Breast epithelium (tissue), 4 donors: ENCODE results near the gene SEMA6C. TPM values are rescaled to one million over a fixed set of nuclear protein-coding genes. Genes with fewer than 3 reads are reported as not detected.
"Not testable (repeated sequence)": the region's sequence is repeated elsewhere in the genome, so short reads cannot be mapped to it uniquely, and the experiment has no call there.

Experiments
- DNase-seq, 2 donors: peaks; one replicate each; pipeline ENCODE4 v3.0.0-alpha.2; 2019; ENCODE audit warnings: low spot score in 2 of 2
- H3K27ac ChIP-seq, 2 donors: fragments of 200-600 bp; sonication (generic) in 1 of 2; one replicate each; pipeline ENCODE4 v1.5.1; 2016 to 2019; ENCODE audit warnings: mild to moderate bottlenecking in 1 of 2
- H3K27me3 ChIP-seq, 2 donors: fragments of 200-600 bp; sonication (generic) in 1 of 2; one replicate each; pipeline versions ENCODE4 v1.5.1 to v1.6.0; 2017 to 2019; ENCODE audit warnings: control low read depth in 1 of 2, mild to moderate bottlenecking in 1 of 2
- H3K36me3 ChIP-seq: fragments of 200-600 bp; one replicate; pipeline ENCODE4 v1.5.1; 2019
- H3K4me1 ChIP-seq, 2 donors: fragments of 200-600 bp; sonication (generic); one replicate each; pipeline ENCODE4 v1.5.1; 2016 to 2019; ENCODE audit warnings: control low read depth in 1 of 2
- H3K4me3 ChIP-seq, 3 donors: fragments of 200-600 bp; sonication (generic); 1 replicate in 2 of 3; 2 replicates in 1 of 3; pipeline ENCODE4 v1.5.1; 2016 to 2019; ENCODE audit warnings: mild to moderate bottlenecking in 3 of 3, moderate library complexity in 2 of 3
- H3K9me3 ChIP-seq, 2 donors: fragments of 200-600 bp; sonication (generic) in 1 of 2; one replicate each; pipeline ENCODE4 v1.5.1; 2016 to 2019; ENCODE audit warnings: control low read depth in 1 of 2
- CTCF ChIP-seq, 3 donors: fragments of 450-650 bp; IDR thresholded peaks; one replicate each; pipeline ENCODE4 v1.5.1; 2016 to 2017; ENCODE audit warnings: antibody characterized with exemption in 3 of 3, mild to moderate bottlenecking in 3 of 3, moderate library complexity in 3 of 3
- POLR2A ChIP-seq: fragments of 450-650 bp; IDR thresholded peaks from one replicate; pipeline ENCODE4 v1.6.1; 2016; ENCODE audit warnings: antibody characterized with exemption, mild to moderate bottlenecking, moderate library complexity
- POLR2AphosphoS5 ChIP-seq, 3 donors: sonication (generic); formaldehyde crosslinking; IDR thresholded peaks; one replicate each; pipeline ENCODE4 v1.6.1; 2017; ENCODE audit warnings: antibody characterized with exemption in 3 of 3
- intact Hi-C: fragments of 100-400 bp; cut with DNase I; formaldehyde crosslinking; loops from one replicate; pipeline ENCODE4 v1.15.1; 2023; ENCODE audit warnings: low total_unique reads
- total RNA-seq, 3 donors: library from RNA; depleted of rRNA; stranded (reverse); fragments of >200 nt; gene quantifications; one replicate each; pipeline ENCODE4 v1.1.0, GENCODE V29; 2016

SEMA6C gene
- total RNA-seq = 1 to 10 TPM; 2.9 to 6.4 (median 5.2) TPM

- H3K4me1 ChIP-seq = peaks cover 0 to 5% of the 10 kb centered on the region in 2 donors
- peak within 1 kb of the TSS; percentile 77 to 91 (median 83) for H3K4me3 ChIP-seq
- H3K27ac ChIP-seq = peak within 1 kb of the TSS; percentile 81 to 84
- no peaks in the 10 kb centered on the region for H3K9me3 ChIP-seq
- peak; percentile 87 to 91 for DNase-seq
- H3K36me3 ChIP-seq = no peaks in the 10 kb centered on the region
- intact Hi-C loops = no loop called here
- TF ChIP-seq CTCF (IDR thresholded peaks at IDR 0.05) (no peak), POLR2AphosphoS5 (IDR thresholded peaks at IDR 0.05) (peak in 2 of 3 donors; percentile 68 to 75), POLR2A (peak; percentile 59)
- no peaks in the 10 kb centered on the region for H3K27me3 ChIP-seq
These were observed at the start of gene SEMA6C for GRCh38 chr1:151146412-151147131. Gene SEMA6C (minus strand): TSS chr1:151146631. CDS start chr1:151142621, 4,010 bp downstream.

GRCh38 chr1:151194894-151195594 is 48.6 kb upstream of the SEMA6C start:
- peak; percentile 80 to 93 for DNase-seq
- Histone ChIP-seq H3K4me3 (peak overlapping the region in 2 of 3 donors; percentile 35 to 36), H3K27ac (peak overlapping the region in 1 of 2 donors; percentile 92)
- H3K9me3 ChIP-seq, intact Hi-C loops, H3K27me3 ChIP-seq, H3K36me3 ChIP-seq, H3K4me1 ChIP-seq: not testable (repeated sequence)
- TF ChIP-seq POLR2AphosphoS5 (IDR thresholded peaks at IDR 0.05) = peak; percentile 56 to 92 (median 67)

- H3K4me3 ChIP-seq = no peak overlapping the region
- H3K27ac ChIP-seq = peak overlapping the region in 1 of 2 donors; percentile 92
- peaks cover 0 to 5% of the 10 kb centered on the region in 2 donors for H3K4me1 ChIP-seq
- no peaks in the 10 kb centered on the region for H3K36me3 ChIP-seq
- DNase-seq = no peak
- no peaks in the 10 kb centered on the region for H3K9me3 ChIP-seq
- intact Hi-C loops = no loop called here
- H3K27me3 ChIP-seq = no peaks in the 10 kb centered on the region
- TF ChIP-seq CTCF (IDR thresholded peaks at IDR 0.05) (no peak), POLR2AphosphoS5 (IDR thresholded peaks at IDR 0.05) (no peak), POLR2A (no peak)
These were observed 47.4 kb upstream of the SEMA6C start for GRCh38 chr1:151193856-151194255.

- no peak overlapping the region for H3K27ac ChIP-seq
- no peak for DNase-seq
- no peak overlapping the region for H3K4me3 ChIP-seq
- TF ChIP-seq POLR2A (no peak), CTCF (IDR thresholded peaks at IDR 0.05) (no peak), POLR2AphosphoS5 (IDR thresholded peaks at IDR 0.05) (no peak)
- H3K9me3 ChIP-seq = no peaks in the 10 kb centered on the region
- H3K36me3 ChIP-seq = no peaks in the 10 kb centered on the region
- H3K27me3 ChIP-seq = no peaks in the 10 kb centered on the region
- intact Hi-C loops = no loop called here
- H3K4me1 ChIP-seq = peaks cover 0 to 10% of the 10 kb centered on the region in 2 donors
These were observed 46.9 kb upstream of the SEMA6C start for GRCh38 chr1:151193304-151193703.

- no peak for TF ChIP-seq POLR2AphosphoS5 (IDR thresholded peaks at IDR 0.05)
- TF ChIP-seq CTCF (IDR thresholded peaks at IDR 0.05) = no peak
- no peak for TF ChIP-seq POLR2A
- H3K36me3 ChIP-seq = no peaks in the 10 kb centered on the region
- no peak overlapping the region for H3K4me3 ChIP-seq
- H3K27ac ChIP-seq = no peak overlapping the region
- no peak for DNase-seq
- H3K4me1 ChIP-seq = peaks cover 0 to 12% of the 10 kb centered on the region in 2 donors
- no peaks in the 10 kb centered on the region for H3K27me3 ChIP-seq
- intact Hi-C loops = no loop called here
- H3K9me3 ChIP-seq = no peaks in the 10 kb centered on the region
These were observed 45.6 kb upstream of the SEMA6C start for GRCh38 chr1:151192047-151192446.
